LNCAP (cell line): Measurements from ENCODE around the gene NECTIN1.

Experiments
- TF ChIP-seq, protein P1 (sequence below): fragments of 450-650 bp; IDR thresholded peaks from 2 replicates; pipeline ENCODE4 v1.5.1; 2017; ENCODE audit warnings: mild to moderate bottlenecking

Gene NECTIN1

DNA sequence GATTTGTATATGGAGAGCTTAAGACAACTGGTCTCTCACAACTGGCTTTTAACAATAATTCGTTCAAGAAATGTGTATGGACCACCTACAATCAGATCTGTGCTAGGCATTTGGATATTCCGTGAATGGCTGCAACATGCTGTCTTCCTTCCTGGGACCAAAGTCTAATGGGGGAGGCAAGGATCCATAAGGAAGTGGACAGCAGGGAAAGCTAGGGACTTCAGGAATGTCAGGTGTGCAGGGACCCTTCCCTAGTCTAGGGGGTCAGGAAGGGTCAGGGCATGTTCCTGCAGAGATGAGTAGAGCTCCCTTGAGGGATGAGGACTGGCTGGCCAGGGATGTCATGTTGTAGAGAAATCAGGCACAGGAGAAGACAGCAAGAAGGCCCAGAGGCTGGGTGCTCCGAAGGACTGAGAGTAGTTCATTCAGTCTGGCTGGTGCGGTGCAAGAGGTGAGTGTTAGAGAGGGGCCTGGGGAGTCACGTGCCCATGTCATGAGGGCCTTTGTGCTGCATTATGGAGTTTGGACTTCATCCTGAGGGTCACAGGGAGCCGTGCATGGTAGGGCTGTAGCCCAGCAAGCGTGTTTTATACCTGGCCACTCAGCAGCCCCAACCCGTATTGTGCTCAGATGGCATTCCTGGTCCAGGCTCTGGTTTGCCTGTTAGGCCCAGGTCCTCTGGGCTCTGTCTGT, 8.5 kb upstream of the NECTIN1 start:
- TF ChIP-seq, protein P1, sequence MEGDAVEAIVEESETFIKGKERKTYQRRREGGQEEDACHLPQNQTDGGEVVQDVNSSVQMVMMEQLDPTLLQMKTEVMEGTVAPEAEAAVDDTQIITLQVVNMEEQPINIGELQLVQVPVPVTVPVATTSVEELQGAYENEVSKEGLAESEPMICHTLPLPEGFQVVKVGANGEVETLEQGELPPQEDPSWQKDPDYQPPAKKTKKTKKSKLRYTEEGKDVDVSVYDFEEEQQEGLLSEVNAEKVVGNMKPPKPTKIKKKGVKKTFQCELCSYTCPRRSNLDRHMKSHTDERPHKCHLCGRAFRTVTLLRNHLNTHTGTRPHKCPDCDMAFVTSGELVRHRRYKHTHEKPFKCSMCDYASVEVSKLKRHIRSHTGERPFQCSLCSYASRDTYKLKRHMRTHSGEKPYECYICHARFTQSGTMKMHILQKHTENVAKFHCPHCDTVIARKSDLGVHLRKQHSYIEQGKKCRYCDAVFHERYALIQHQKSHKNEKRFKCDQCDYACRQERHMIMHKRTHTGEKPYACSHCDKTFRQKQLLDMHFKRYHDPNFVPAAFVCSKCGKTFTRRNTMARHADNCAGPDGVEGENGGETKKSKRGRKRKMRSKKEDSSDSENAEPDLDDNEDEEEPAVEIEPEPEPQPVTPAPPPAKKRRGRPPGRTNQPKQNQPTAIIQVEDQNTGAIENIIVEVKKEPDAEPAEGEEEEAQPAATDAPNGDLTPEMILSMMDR = no peak

- TF ChIP-seq, protein P1 = no peak
Observed at GRCh38 chr11:119734788-119735187, 5.8 kb upstream of the NECTIN1 start.

GRCh38 chr11:119730789-119731386, 1.9 kb upstream of the NECTIN1 start:
- TF ChIP-seq, protein P1 = no peak

GRCh38 chr11:119729951-119730613, 1.1 kb upstream of the NECTIN1 start:
- TF ChIP-seq, protein P1 = no peak

DNA sequence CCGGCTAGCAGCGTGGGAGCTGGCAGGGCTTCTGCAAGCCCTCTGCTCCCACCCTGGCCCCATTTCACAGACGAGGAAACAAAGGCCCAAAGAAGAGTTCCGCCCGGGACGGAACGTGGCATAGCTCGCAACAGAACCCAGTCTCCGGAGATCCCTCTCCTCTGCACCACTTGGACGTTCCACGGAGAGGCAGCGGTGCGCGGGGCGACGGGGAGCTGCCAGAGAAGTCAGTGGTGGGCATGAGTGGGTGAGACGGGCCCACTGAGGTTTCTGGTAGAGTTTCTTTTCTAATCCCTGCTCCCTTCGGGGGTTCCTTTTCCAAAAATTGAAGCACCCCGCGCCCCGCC, 554 bp upstream of the NECTIN1 start:
- TF ChIP-seq, protein P1 = peak; percentile 24

- TF ChIP-seq, protein P1 = no peak
Observed at GRCh38 chr11:119728211-119728626, 781 bp downstream of the NECTIN1 start.

DNA sequence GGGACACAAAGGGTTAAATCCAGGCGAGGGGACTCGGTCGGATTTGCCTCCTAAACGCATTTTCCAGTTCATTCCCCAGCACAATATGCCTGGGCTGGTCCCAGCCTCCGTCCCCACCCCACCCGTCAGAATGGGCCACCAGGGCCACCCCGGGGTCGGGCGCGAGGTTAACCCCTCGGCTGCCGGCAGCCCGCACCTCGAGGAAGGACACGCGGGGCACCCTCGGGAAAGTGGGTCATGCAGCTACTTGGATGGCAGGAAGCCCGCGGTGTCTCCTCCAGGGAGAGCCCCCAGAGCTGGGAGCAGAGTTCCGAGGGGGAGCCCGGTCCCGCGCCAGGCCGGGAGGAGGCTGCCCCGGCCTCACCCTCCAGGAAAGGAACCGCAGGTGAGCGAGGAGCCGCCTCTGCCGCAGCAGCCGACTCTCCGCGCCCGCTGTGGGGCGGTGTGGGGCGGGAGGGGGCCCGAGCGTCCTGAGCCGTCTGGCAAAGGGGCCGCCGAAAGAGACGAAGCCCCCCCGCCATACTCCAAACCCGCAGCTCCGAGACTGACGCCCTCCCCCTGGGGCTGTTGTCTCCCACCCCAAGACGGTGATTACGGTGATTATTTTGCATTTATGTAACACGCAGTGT, 1.4 kb downstream of the NECTIN1 start:
- TF ChIP-seq, protein P1 = peak; percentile 52; the same call in 1 of the 2 replicates
